Trophoblast cell (in vitro differentiated cells and primary cell): ENCODE data around the gene LRRC59.

Source experiments
- DNase-seq, 2 donors: peaks; one replicate each; pipeline ENCODE4 v3.0.0-alpha.2; 2016
- H2AFZ ChIP-seq: 2 replicates; pipeline ENCODE4 v1.6.1; 2013; ENCODE audit warnings: low read length, moderate library complexity, mild to moderate bottlenecking; ENCODE audit not compliant: insufficient read depth, poor library complexity
- H2AK5ac ChIP-seq: 2 replicates; pipeline ENCODE4 v1.6.1; 2013; ENCODE audit warnings: mild to moderate bottlenecking, low read length
- H2BK120ac ChIP-seq: 2 replicates; pipeline ENCODE4 v1.6.1; 2013; ENCODE audit warnings: low read length, mild to moderate bottlenecking, moderate library complexity; ENCODE audit not compliant: insufficient read depth, poor library complexity
- H2BK12ac ChIP-seq: 2 replicates; pipeline ENCODE4 v1.6.1; 2013; ENCODE audit warnings: mild to moderate bottlenecking, low read length, moderate library complexity
- H2BK5ac ChIP-seq: 2 replicates; pipeline ENCODE4 v1.6.1; 2013; ENCODE audit warnings: low read length, low read depth, moderate library complexity, mild to moderate bottlenecking; ENCODE audit not compliant: poor library complexity
- H3K14ac ChIP-seq: 2 replicates; pipeline ENCODE4 v1.6.1; 2013; ENCODE audit warnings: mild to moderate bottlenecking, low read length
- H3K18ac ChIP-seq: 2 replicates; pipeline ENCODE4 v1.6.1; 2013; ENCODE audit warnings: mild to moderate bottlenecking, low read length
- H3K23ac ChIP-seq: 2 replicates; pipeline ENCODE4 v1.6.1; 2013; ENCODE audit warnings: low read length
- H3K27ac ChIP-seq: 2 replicates; pipeline ENCODE4 v1.5.1; 2013; ENCODE audit warnings: low read depth, mild to moderate bottlenecking, inconsistent platforms, low read length, moderate library complexity
- H3K27me3 ChIP-seq: 2 replicates; pipeline ENCODE4 v1.6.1; 2013; ENCODE audit warnings: inconsistent platforms, mild to moderate bottlenecking, low read length, moderate library complexity; ENCODE audit not compliant: insufficient read depth
- H3K36me3 ChIP-seq, 2 experiments: 1 replicate in 1 of 2; 2 replicates in 1 of 2; pipeline ENCODE4 v1.6.1; 2013; ENCODE audit warnings: low read length in 2 of 2, mild to moderate bottlenecking in 2 of 2, moderate library complexity in 1 of 2; ENCODE audit not compliant: insufficient read depth in 2 of 2, control insufficient read depth in 1 of 2
- H3K4ac ChIP-seq: 2 replicates; pipeline ENCODE4 v1.6.1; 2013; ENCODE audit warnings: low read depth, mild to moderate bottlenecking, low read length, moderate library complexity
- H3K4me1 ChIP-seq, 2 experiments: 1 replicate in 1 of 2; 2 replicates in 1 of 2; pipeline ENCODE4 v1.6.1; 2013; ENCODE audit warnings: low read length in 2 of 2, mild to moderate bottlenecking in 2 of 2, moderate library complexity in 1 of 2; ENCODE audit not compliant: insufficient read depth in 2 of 2, control insufficient read depth in 1 of 2
- H3K4me2 ChIP-seq: 2 replicates; pipeline ENCODE4 v1.6.1; 2013; ENCODE audit warnings: inconsistent platforms, mild to moderate bottlenecking, low read length, moderate library complexity
- H3K4me3 ChIP-seq: 2 replicates; pipeline ENCODE4 v1.5.1; 2013; ENCODE audit warnings: mild to moderate bottlenecking, low read depth, low read length, inconsistent platforms
- H3K79me1 ChIP-seq: one replicate; pipeline ENCODE4 v1.6.1; 2013; ENCODE audit warnings: low read length
- H3K79me2 ChIP-seq: 2 replicates; pipeline ENCODE4 v1.6.1; 2013; ENCODE audit warnings: low read length, mild to moderate bottlenecking; ENCODE audit not compliant: control insufficient read depth, insufficient read depth, poor library complexity
- H3K9ac ChIP-seq: 2 replicates; pipeline ENCODE4 v1.6.1; 2013; ENCODE audit warnings: mild to moderate bottlenecking, low read length
- H3K9me3 ChIP-seq: 2 replicates; pipeline ENCODE4 v1.6.1; 2013; ENCODE audit warnings: low read depth, mild to moderate bottlenecking, control low read depth, inconsistent platforms, low read length; ENCODE audit not compliant: insufficient read depth
- H4K12ac ChIP-seq: 2 replicates; pipeline ENCODE4 v1.6.1; 2013; ENCODE audit warnings: low read depth, mild to moderate bottlenecking, low read length, moderate library complexity
- H4K8ac ChIP-seq: 2 replicates; pipeline ENCODE4 v1.6.1; 2013; ENCODE audit warnings: low read depth, mild to moderate bottlenecking, low read length, moderate library complexity
- H4K91ac ChIP-seq: one replicate; pipeline ENCODE4 v1.6.1; 2013; ENCODE audit warnings: low read depth, mild to moderate bottlenecking, low read length, moderate library complexity
- WGBS: extraction: QIAGEN DNeasy Blood & Tissue Kit; methylation state at CpG from one replicate; pipeline ENCODE4 v1.1.7; 2013; ENCODE audit warnings: missing lambda C conversion rate; ENCODE audit not compliant: insufficient read length, insufficient coverage; ENCODE audit errors: extremely low coverage; 5-methylcytosine and 5-hydroxymethylcytosine counted together

The LRRC59 gene

DNA sequence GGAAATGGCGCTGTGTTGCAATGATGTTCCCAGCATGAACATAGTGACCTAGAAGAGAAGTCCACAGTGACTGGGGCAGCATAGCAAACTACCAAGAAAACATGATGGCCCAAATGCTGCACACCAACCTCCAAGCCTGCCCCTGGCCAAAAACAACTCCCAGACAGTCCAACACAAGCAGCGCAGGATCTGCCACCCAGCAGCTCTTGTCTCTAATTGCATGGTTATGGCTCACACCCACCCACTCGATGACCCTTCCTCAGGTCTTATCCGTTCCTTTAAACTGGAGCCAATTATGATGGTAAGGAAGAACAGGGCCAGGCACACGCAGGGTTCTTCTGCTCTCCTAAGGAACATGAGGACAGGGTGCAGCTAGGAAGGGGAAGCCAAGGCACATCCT, 27.3 kb downstream of the LRRC59 start:
- H4K8ac ChIP-seq: no peak overlapping the region

DNA sequence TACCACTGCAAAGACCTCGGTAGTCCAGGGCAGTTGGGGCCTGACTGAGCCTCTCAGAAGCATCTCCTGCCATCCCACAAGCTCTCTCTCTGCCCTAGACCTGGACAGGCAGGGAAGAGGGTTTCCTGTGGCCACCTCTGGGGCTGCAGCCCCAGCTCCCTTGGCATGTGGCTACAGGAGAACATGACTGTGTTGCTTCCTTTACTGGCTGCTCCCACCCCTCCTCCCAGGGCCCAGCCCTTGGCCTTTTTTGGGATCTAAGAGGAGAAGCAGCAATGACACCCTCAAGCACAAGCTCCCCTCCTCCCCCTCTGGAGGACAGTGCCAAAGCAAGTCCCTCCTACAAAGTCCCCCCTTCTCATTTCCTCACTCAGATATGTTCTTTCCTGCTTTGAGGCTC, 29.9 kb downstream of the LRRC59 start:
- Histone ChIP-seq H3K9ac (no peak overlapping the region), H4K12ac (no peak overlapping the region), H3K4me2 (no peak overlapping the region), H3K27ac (no peak overlapping the region), H3K4me3 (no peak overlapping the region), H3K9me3 (no peaks in the 10 kb centered on the region), H2BK12ac (no peak overlapping the region), H4K91ac (no peak overlapping the region), H3K23ac (no peak overlapping the region), H3K36me3 (peaks cover 44% of the 10 kb centered on the region in 2 experiments), H2AFZ (no peak overlapping the region), H3K4me1 (peaks cover 7 to 27% of the 10 kb centered on the region in 2 experiments), H3K79me2 (peaks cover 3% of the 10 kb centered on the region), H4K8ac (no peak overlapping the region), H3K14ac (no peak overlapping the region), H2BK5ac (no peak overlapping the region), H3K4ac (no peak overlapping the region), H2BK120ac (no peak overlapping the region), H3K79me1 (no peaks in the 10 kb centered on the region), H3K27me3 (no peaks in the 10 kb centered on the region), H2AK5ac (no peak overlapping the region), H3K18ac (no peak overlapping the region)
- no peak for DNase-seq
- WGBS: no CpG with 5 or more reads among the region's 1 CpG

More for the DNA sequence above, 27.3 kb downstream of the LRRC59 start:
- Histone ChIP-seq H2BK120ac (no peak overlapping the region), H3K9ac (no peak overlapping the region), H2AFZ (no peak overlapping the region), H2BK5ac (no peak overlapping the region), H3K27me3 (no peaks in the 10 kb centered on the region), H3K79me1 (peaks cover 6% of the 10 kb centered on the region), H3K9me3 (no peaks in the 10 kb centered on the region), H3K36me3 (peaks cover 44% of the 10 kb centered on the region in 2 experiments), H3K23ac (no peak overlapping the region), H3K18ac (no peak overlapping the region), H3K79me2 (peaks cover 7% of the 10 kb centered on the region), H3K4me2 (no peak overlapping the region), H3K4me3 (no peak overlapping the region), H2BK12ac (no peak overlapping the region), H3K27ac (no peak overlapping the region), H3K14ac (no peak overlapping the region), H2AK5ac (no peak overlapping the region), H4K91ac (no peak overlapping the region), H4K12ac (no peak overlapping the region), H3K4me1 (peaks cover 0 to 9% of the 10 kb centered on the region in 2 experiments), H3K4ac (no peak overlapping the region)
- DNase-seq: no peak
- no CpG with 5 or more reads among the region's 5 CpGs for WGBS

DNA sequence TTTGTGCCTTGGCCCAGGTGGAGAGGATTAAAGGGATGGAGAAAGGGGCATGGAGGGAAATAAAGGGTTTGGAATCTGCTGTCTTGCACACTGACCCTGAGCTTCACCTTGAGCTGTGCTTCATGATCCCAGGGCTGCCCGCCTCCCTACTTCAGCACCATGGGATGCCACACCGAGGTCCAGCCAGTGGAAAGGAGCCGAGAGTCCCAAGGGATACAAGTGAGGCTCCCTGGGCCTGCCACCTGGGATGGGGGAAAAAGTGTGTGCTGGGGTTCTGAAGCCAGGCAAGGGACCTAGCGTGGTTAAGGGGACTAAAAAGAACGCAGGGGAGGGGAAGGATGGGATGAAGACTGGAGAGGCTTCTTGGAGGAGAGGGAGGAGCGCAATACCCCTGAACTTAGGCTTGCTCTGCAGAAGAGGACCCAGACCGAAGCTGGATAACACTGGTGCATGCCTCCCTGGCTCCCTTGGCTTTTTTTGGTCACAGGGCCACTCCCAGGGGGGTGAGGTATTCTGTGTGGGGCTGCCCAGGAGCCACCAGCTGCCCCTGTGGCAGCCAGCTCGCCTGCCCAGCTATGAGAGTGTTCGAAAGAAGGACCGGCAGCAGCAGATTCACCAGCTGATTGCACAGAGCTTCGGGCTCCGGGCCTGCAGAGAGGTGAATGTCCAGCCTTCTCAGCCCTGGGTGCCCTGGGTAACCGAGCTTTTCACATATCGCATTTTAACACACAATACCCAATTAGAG, 31.5 kb downstream of the LRRC59 start:
- no CpG with 5 or more reads among the region's 14 CpGs for WGBS
- Histone ChIP-seq H3K4ac (no peak overlapping the region), H4K91ac (no peak overlapping the region), H3K9me3 (no peaks in the 10 kb centered on the region), H2BK120ac (no peak overlapping the region), H3K36me3 (peaks cover 43 to 45% of the 10 kb centered on the region in 2 experiments), H3K9ac (no peak overlapping the region), H4K12ac (no peak overlapping the region), H2AFZ (no peak overlapping the region), H3K4me1 (peaks cover 7 to 20% of the 10 kb centered on the region in 2 experiments), H3K4me2 (no peak overlapping the region), H3K79me2 (no peaks in the 10 kb centered on the region), H3K23ac (no peak overlapping the region), H3K18ac (no peak overlapping the region), H3K4me3 (no peak overlapping the region), H3K14ac (no peak overlapping the region), H3K27ac (no peak overlapping the region), H4K8ac (no peak overlapping the region), H3K27me3 (no peaks in the 10 kb centered on the region), H2BK12ac (no peak overlapping the region), H3K79me1 (no peaks in the 10 kb centered on the region), H2AK5ac (no peak overlapping the region), H2BK5ac (no peak overlapping the region)
- DNase-seq: no peak

DNA sequence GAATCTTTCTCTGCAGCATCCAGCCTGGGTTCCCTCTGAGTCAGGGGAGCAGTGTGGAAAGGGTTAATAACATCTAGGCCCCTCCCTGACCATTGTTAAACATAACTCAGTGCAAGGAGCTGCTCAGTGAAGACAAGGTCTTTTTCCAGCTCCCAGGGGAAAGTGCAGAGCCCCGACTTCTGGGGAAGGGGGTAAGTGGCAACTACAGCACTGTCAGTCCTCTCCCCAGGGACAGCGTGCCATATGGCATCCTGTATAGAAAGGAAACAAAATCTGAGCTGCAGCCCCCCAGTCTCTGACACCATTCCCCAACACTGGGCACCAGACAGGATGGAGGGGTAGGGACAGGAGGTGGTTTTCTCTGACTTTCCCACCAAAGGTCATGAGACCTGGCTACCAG, 32.2 kb downstream of the LRRC59 start:
- Histone ChIP-seq H3K9ac (no peak overlapping the region), H3K36me3 (peaks cover 37 to 44% of the 10 kb centered on the region in 2 experiments), H3K14ac (no peak overlapping the region), H4K12ac (no peak overlapping the region), H4K8ac (no peak overlapping the region), H3K27ac (no peak overlapping the region), H2BK5ac (no peak overlapping the region), H2BK120ac (no peak overlapping the region), H3K9me3 (no peaks in the 10 kb centered on the region), H3K79me2 (no peaks in the 10 kb centered on the region), H3K4me1 (peaks cover 7 to 20% of the 10 kb centered on the region in 2 experiments), H2BK12ac (no peak overlapping the region), H4K91ac (no peak overlapping the region), H3K27me3 (no peaks in the 10 kb centered on the region), H3K4me3 (no peak overlapping the region), H3K18ac (no peak overlapping the region), H2AFZ (no peak overlapping the region), H3K4ac (no peak overlapping the region), H3K23ac (no peak overlapping the region), H3K4me2 (no peak overlapping the region), H3K79me1 (no peaks in the 10 kb centered on the region), H2AK5ac (no peak overlapping the region)
- WGBS: no CpG with 5 or more reads among the region's 2 CpGs
- no peak for DNase-seq
